A204.1 (cell line): ENCODE results near the gene CACNA2D3.
"Not testable (repeated sequence)": the region's sequence is repeated elsewhere in the genome, so short reads cannot be mapped to it uniquely, and the experiment has no call there.

Experiments used
- FAIRE-seq: peaks from 2 replicates; lab custom pipeline; 2012; peaks lifted over from hg19 to GRCh38; lab: Jason Lieb, UNC

The CACNA2D3 gene

GRCh38 chr3:54376142-54376807, 253.9 kb downstream of the CACNA2D3 start:
- FAIRE-seq: no peak

- FAIRE-seq: no peak
Measured at GRCh38 chr3:54376939-54377578, 254.7 kb downstream of the CACNA2D3 start.

DNA sequence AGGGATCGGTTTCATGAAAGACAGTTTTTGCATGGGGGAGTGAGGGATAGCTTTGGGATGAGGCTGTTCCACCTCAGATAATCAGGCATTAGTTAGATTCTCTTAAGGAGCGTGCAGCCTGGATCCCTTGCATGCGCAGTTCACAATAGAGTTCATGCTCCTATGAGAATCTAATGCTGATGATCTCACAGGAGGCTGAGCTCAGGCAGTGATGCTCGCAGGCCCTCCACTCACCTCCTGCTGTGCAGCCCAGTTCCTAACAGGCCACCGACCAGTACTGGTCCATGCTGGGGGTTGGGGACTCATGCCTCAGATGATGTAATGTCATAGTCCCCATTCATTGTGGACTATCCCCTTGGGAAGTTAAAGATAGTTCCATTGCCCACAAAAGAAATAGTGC, 255.8 kb downstream of the CACNA2D3 start:
- no peak for FAIRE-seq

DNA sequence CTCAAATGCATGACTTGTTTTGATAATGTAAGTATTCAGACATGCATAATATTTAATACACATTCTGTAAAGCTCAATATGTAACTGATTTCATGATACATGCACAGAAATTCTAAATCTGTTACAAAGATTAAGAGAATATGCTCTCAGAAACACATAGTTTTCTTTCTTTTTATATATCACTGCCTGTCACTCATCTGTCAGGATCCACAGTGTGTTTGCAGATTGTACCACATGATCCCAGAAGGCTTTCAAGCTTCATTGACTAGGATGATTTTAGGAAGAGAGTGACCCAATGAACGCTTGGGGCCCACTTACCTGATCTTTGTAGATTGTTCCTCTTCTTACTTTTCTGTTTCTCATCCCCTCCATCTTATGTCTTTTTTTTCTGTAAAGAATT, 261.9 kb downstream of the CACNA2D3 start:
- FAIRE-seq: no peak

- FAIRE-seq: no peak
Measured at GRCh38 chr3:54390582-54390981, 268.2 kb downstream of the CACNA2D3 start.

- FAIRE-seq: no peak
Measured at GRCh38 chr3:54393150-54393549, 270.8 kb downstream of the CACNA2D3 start.

- FAIRE-seq: no peak
Measured at GRCh38 chr3:54408328-54408727, 286.0 kb downstream of the CACNA2D3 start.

GRCh38 chr3:54421943-54422342, 299.6 kb downstream of the CACNA2D3 start:
- FAIRE-seq: no peak

GRCh38 chr3:54424292-54424691, 301.9 kb downstream of the CACNA2D3 start:
- no peak for FAIRE-seq

DNA sequence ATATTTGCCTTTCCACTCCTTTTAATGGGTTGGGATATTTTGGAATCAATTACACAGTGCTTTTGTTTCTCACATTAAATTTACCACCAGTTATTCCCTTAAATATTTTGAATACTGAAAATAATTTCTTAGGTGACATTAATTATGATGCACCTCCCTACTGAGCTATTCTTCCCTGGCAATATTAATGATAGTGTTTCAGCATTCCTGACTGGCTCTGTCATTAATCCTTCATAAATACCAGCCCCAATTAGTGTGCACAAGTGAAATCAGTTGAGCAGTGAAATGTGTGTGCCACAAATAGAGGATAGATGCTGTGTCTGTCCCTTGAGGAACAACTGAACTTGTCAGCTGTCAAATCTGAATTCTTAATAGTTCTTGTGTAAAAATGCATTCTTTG, 304.0 kb downstream of the CACNA2D3 start:
- no peak for FAIRE-seq

GRCh38 chr3:54427501-54427900, 305.1 kb downstream of the CACNA2D3 start:
- FAIRE-seq: no peak

DNA sequence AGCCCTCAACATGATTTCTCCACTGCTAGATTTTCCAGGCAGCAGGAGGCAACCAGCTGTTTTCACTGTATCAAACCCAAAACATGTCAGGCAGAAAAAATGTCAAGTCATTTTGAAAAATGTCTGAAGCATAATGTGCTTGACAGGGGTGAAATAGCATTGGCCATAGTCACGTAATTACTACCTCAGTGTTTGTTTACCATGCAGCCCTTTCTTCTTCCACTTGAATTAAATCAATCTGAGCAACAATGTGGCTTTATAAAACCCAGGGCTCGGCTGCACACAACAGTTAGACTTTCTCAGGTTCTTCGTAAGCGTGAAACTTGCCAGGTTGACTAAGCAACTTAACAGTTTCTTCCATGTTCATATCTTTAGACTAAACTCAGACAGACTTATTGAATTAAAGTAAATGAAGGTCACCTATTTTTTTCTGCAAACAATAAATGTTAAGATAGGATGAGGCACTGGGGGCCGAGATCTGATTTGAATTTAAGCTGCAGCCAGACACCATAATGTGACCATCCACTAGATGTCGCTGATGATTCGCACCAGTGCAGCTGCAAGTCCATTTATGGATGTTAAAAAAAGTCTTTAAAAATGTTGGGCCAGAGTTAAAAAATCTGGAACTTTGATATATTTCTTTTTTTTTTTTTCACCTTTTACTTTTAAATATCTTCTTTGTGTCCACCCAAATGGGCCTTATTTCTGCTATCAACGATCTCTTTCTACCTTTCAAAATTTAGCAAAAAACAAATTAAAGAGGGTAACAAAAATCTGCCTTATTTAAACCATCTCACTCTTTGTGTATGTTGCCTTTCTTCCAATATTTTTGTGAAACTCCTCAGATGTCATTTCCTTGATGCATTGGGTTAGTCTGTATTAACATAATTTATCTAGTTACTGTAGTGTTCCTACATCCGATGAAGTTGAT, 305.9 kb downstream of the CACNA2D3 start:
- FAIRE-seq: peak; percentile 88

GRCh38 chr3:54432975-54433374, 310.6 kb downstream of the CACNA2D3 start:
- no peak for FAIRE-seq

GRCh38 chr3:54433846-54434245, 311.5 kb downstream of the CACNA2D3 start:
- FAIRE-seq: no peak

DNA sequence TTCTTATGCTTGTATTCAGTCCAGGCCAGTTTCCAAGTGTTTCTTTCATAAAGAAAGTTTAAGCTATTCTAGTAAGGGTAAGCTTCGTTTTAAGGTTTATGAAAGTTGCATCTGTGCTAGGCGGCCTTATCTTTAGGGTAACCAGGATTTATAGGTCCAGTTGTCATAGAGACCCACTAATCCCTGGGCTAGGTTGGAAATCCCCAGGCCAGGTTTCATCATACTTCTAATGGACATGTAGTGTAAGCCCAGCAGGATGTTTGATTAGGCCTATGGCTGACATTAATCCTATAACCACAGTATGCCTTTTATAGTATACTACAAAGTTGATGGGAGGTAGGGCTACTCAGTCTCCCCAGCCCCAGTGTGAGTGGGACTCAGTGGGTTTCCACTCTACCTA, 312.4 kb downstream of the CACNA2D3 start:
- no peak for FAIRE-seq

DNA sequence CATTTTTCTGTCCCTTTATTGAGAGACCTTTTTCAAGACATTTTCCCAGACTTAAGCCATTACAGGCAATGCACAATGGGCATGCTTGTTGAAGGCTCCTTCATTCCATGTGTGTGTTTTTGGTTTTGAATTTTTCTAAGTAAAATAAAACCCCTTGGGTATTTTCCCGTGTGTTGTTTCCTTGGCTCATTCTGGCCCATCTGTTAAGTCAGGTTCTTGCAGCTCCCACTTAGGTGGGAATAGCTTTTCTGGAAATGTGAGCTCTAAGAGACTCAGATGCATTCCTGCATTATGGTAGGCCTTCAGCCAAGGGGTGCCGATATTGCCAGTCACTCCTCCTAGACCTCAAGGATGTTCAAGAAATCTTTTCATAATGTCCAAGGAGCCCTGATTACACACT, 314.9 kb downstream of the CACNA2D3 start:
- no peak for FAIRE-seq

- no peak for FAIRE-seq
Measured at GRCh38 chr3:54443561-54444161, 321.3 kb downstream of the CACNA2D3 start.

- no peak for FAIRE-seq
Measured at GRCh38 chr3:54445630-54446029, 323.3 kb downstream of the CACNA2D3 start.

- no peak for FAIRE-seq
Measured at GRCh38 chr3:54447427-54447826, 325.1 kb downstream of the CACNA2D3 start.

DNA sequence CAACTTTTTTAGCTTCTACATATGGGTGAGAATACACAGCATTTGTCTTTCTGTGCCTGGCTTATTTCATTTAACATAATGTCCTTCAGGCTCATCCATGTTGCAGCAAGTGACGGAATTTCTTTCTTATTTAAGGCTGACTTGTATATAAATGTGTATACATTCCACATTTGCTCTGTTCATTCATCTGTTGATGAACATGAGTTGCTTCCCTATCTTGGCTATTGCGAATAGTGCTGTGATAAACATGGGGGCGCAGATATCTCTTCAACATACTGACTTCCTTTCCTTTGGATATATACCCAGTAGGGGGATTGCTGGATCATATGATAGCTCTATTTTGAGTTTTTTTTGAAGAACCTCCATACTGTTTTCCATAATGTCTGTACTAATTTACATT, 332.5 kb downstream of the CACNA2D3 start:
- no peak for FAIRE-seq

- no peak for FAIRE-seq
Measured at GRCh38 chr3:54458357-54458756, 336.0 kb downstream of the CACNA2D3 start.

- FAIRE-seq: not testable (repeated sequence)
Measured at GRCh38 chr3:54464554-54464953, 342.2 kb downstream of the CACNA2D3 start.

DNA sequence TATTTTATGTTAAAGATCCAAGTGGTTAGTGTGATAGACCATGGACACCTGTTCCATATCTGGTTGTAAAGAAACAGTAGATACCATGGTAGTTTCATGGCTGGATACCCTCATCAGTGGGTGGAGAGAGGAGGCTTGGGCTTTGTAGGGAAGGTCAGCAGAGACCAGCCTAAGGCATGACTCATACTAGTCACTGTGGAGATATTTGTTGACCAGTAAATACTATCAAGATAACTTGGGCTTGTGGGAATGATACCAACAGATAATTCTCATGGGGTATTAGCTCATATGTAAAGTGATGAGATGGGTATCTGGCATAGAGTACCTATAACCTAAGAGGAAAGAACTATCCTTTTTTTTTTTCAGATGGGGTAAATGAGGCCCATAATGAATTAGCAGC, 354.5 kb downstream of the CACNA2D3 start:
- FAIRE-seq: no peak
